ENCODE measurements around the gene ITGAL.
"Not testable (repeated sequence)": the region's sequence is repeated elsewhere in the genome, so short reads cannot be mapped to it uniquely, and the experiment has no call there.

ITGAL gene

DNA sequence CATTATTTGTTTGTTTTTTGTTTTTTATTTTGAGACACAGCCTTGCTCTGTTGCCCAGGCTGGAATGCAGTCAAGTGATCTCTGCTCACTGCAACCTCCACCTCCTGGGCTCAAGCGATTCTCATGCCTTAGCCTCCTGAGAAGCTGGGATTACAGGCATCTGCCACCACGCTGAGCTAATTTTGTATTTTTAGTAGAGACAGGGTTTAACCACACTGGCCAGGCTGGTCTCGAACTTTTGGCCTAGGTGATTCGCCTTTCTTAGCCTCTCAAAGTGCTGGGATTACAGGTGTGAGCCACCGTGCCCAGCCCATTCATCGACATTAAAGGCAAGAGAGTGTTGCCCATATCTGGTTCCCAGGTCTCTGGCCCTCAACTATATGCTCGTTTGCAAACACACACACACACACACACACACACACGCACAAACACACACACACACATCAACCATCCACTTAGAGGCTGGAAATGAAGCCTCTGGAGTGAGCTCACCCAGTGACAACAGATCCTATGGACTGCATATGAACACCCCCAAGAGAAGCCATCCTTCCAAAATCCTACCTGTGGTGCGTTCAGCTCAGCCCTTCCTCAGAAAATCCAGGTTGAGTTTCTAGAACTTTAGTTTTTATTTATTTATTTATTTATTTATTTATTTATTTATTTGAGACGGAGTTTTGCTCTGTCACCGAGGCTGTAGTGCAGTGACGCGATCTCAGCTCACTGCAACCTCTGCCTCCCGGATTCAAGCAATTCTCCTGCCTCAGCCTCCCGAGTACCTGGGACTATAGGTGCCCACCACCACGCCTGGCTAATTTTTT is 14.6 kb upstream of the ITGAL start:
- DNase-seq, result no peak

DNA sequence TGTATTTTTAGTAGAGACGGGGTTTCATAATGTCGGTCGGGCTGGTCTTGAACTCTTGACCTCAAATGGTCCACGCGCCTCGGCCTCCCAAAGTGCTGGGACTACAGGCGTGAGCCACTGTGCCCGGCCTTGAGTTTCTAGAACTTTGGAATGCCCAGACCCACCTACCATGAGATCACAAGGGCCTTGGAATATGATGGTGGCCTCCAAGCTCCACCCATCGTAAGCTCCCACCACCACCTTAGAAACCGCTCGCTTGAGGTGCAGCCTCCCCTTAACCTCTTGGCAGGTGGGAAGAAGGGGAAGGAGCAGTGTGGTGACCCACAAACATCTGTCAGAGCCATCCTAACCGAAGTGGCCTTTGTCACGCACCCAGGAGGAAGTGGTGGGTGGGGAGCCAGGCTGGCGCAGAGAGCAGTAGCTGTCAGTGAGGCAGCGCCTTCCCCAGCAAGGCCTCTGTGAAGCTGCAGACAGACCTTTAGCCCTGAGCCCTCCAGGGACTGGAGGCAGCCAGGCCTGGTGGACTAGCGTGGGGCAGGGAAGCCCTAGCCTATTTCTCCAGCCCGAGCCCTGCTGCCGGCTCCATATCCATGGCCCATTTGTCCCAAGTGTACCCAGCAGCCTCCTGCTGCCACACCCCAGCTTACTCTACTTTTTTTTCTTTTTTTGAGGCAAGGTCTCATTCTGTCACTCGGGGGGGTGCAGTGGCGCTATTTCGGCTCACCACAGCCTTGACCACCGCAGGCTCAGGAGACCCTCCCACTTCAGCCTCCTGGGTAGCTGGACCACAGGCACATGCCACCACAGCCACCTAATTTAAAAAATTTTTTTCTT is 13.8 kb upstream of the ITGAL start:
- DNase-seq, result no peak

DNA sequence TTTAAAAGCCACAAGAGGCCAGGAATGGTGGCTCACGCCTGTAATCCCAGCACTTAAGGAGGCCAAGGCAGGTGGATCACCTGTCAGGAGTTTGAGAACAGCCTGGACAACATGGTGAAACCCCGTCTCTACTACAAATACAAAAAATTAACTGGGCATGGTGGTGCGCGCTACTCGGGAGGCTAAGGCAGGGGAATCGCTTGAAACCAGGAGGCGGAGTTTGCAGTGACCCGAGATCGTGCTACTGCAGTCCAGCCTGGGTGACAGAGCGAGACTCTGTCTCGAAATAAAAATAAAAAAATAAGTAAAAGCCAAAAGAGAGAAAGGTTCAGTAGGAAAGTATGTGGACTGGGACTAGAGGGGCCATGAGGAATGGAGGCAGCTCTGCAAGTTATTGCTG is 13.1 kb upstream of the ITGAL start:
- DNase-seq, result no peak

DNA sequence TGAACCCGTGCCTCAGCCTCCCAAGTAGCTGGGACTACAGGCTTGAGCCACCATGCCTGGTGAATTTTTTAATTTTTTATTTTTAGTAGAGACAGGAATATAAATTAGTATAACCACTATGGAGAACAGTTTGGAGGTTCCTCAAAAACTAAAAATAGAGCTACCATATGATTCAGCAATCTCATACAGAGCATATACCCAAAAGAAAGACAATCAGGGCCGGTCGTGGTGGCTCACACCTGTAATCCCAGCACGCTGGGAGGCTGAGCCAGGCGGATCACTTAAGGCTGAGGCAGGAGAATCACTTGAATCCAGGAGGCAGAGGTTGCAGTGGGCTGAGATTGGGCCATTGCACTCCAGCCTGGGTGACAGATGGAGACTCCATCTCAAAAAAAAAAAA is 11.1 kb upstream of the ITGAL start:
- DNase-seq, result not testable (repeated sequence)

DNA sequence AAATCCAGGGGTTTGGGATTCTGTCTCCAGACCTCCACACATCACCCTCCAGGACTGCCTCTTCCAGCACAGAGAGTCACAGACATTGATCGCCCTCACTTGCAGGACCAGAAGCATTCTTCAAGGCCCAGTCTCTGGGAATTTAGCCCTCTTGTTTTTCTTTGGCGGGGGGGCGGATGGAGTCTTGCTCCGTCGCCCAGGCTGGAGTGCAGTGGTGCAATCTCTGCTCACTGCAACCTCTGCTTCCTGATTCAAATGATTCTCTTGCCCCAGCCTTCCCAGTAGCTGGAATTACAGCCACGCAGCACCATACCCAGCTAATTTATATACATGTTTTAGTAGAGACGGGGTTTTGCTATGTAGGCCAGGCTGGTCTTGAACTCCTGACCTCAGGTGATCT is 8.5 kb upstream of the ITGAL start:
- no peak for DNase-seq

DNA sequence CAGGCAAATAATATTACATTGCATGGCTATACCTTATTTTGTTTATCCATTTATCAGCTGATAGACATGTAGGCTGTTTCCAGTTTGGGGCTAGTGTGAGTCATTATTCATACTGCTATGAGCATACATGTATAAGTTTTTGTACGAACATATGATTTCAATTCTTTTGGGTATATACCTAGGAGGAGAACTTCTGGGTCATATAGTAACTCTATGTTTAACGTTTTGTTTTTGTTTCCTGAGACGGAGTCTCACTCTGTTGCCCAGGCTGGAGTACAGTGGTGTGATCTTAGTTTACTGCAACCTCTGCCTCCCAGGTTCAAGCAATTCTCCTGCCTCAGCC is 2.4 kb upstream of the ITGAL start:
- DNase-seq, result no peak

DNA sequence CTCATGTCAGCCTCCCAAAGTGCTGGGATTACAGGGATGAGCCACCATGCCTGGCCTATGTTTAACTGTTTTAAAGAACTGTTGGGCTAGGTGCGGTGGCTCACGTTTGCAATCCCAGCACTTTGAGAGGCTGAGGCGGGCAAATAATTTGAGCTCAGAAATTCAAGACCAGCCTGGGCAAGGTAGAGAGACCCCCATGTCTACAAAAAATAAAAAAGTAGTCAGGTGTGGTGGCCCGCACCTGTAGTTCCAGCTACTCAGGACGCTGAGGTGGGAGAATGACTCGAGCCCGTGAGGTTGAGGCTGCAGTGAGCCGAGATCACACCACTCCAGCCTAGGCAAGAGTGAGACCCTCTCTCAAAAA is 1.9 kb upstream of the ITGAL start:
- DNase-seq, result no peak

DNA sequence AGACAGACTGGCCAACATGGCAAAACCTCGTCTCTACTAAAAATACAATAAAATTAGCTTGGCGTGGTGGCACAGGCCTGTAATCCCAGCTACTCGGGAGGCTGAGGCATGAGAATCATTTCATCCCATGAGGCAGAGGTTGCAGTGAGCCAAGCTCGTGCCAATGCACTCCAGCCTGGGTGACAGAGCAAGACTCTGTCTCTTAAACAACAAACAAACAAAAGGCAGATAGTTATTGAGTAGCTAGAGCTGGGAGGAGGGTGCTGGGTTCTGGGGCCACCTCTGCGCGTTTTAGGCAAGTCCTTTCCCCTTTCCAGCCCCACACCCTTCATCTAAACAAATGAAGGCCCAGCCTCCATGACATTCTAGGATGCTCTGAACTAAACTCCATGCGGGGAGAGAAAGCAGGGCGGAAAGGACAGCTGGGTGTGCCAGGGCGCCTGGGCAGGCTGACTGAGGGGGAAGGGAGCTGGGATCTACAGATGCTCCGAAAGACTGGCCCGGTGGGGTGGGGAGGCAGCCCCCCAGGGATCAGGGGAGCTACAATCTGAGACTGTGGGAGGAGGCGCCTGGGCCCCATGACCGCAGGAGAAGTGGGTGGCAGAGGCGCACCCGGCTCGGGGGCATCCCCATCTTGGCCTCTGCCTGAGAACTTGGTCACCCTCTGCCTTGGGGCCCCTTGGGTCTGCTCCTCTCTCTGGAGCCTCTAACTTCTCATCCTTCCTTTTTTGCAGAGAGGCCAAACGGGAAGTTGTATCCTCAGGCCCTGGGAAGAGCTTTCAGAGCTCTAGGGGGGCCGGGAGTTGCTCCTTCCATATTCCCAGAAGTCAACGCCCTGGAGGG is 910 bp downstream of the ITGAL start:
- no peak for DNase-seq

DNA sequence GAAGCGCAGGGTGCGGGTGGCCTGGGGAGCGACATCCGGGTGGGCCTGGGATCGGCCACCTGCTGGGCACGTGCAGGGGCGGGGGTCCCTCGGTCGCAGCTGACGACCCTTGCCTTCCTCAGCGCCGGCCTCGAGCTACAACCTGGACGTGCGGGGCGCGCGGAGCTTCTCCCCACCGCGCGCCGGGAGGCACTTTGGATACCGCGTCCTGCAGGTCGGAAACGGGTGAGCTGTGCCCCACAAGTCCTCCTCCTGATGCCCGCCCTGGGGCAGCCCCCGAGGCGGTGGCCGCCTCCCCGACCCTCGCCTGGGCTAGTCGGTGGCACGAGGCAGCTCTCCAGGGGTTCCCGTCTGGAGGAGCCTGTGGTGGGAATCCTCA is 1.5 kb downstream of the ITGAL start:
- no peak for DNase-seq

DNA sequence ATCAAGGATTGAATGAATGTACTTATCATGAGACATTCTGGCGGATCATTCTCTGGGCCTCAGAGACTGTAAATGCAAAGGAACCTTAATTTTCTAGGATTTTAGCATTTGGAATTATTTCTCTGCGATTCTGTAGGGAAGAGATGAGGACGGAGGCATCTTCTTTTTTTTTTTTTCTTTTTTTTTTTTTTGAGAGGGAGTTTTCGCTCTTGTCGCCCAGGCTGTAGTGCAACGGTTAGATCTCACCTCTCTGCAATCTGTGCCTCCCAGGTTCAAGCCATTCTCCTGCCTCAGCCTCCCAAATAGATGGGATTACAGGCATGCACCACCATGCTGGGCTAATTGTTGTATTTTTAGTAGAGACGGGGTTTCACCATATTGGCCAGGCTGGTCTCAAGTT is 2.1 kb downstream of the ITGAL start:
- DNase-seq, result no peak

DNA sequence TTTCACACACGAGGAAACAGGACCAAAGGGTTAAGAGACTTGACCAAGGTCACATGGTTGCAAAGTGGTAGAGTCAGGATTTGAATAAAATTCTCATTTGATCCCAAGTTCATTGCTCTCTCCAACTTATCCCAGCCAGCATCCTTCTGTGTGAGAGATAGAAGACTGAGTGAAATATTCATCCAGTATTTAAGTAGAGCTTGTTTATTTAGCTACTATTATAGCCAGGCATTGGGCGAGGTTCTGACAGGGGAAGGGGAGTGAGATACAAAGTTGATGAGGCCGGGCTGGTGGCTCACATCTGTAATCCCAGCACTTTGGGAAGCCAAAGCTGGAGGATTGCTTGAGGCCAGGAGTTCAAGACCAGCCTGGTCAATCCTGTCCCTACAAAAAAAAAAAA is 4.4 kb downstream of the ITGAL start:
- DNase-seq, result no peak

DNA sequence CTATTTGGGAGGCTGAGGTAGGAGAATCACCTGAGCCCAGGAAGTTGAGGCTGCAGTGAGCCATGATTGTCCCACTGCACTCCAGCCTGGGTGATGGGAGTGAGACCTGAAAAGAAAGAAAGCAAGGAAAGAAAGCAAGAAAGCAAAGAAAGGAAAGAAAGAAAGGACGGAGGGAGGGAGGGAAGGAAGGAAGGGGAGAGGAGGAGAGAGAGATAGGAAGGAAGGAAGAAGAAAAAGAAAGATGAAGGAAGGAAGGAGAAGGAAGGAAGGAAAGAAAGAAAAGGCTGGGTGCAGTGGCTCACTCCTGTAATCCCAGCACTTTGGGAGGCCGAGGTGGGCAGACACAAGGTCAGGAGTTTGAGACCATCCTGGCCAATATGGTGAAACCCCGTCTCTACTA is 5.2 kb downstream of the ITGAL start:
- DNase-seq, result not testable (repeated sequence)

DNA sequence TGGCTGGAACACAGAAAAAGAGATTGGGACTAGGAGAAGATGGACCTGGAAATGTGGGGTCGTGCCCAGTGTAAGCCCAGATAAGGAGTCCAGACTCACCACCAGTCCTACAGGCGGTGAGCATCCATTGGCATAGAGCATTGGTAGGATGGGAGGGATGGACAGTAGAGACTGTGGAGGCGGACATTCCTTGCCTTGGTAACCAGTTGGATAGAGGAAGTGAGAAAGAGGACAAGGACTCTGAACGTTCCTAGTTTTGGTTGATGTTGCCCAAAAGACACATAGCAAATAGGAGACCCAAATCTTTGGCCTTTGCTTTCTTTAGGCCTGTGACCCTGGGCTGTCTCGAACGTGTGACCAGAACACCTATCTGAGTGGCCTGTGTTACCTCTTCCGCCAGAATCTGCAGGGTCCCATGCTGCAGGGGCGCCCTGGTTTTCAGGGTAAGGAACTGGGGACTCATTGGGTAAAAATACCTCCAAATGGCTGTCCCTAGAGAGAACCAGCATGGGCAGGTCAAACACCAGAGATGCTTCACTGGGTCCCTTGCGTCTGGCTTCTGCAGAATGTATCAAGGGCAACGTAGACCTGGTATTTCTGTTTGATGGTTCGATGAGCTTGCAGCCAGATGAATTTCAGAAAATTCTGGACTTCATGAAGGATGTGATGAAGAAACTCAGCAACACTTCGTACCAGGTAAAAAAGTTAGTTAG is 6.4 kb downstream of the ITGAL start:
- DNase-seq, result no peak

DNA sequence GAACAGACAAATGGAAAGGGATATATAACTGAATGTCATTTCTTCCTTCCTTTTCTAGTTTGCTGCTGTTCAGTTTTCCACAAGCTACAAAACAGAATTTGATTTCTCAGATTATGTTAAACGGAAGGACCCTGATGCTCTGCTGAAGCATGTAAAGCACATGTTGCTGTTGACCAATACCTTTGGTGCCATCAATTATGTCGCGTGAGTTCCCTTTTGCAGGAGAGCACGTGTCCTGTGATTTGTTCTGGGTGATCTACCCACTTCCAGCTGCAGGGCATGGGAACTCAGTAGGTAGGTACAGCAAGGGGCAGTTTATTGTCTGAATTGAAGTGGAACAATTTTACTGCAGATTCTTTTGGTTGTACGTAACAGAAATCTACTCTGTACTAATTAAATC is 8.8 kb downstream of the ITGAL start:
- DNase-seq, result no peak

DNA sequence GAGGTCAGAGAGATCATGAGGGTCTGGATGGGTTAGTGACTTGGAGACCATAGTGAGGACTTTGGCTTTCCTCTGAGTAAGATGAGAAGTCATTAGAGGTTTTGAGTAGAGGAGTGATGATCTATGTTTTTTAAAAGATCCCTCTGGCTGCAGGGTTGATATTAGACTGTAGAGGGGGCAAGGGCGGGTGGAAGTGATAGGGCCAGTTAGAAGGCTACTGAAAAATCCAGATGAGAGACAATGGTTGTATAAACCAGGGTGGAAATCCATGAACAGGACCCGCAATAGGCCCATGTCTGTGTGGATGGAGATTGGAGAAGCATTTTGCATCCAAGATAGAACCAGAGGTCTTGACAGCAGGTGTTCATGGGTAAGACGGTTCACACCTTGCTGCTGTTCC is 9.8 kb downstream of the ITGAL start:
- DNase-seq, result no peak

DNA sequence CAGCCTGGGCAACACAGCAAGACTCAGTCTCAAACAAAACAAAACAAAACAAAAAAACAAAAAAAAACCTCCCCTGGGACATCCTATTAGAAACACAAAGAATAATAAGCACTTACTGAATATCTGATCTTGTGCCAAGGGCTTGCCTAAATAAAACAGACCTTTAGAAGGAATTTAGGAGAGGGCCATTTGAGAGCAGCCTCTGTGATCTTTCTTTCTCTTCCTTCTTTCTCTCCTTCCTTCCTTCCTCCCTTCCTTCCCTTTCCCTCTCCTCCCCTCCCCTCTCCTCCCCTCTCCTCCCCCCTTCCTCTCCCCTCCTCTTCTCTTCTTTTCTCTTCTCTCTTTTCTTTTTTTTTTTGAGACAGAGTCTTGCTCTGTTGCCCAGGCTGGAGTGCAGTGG is 12.3 kb downstream of the ITGAL start:
- DNase-seq, result no peak

DNA sequence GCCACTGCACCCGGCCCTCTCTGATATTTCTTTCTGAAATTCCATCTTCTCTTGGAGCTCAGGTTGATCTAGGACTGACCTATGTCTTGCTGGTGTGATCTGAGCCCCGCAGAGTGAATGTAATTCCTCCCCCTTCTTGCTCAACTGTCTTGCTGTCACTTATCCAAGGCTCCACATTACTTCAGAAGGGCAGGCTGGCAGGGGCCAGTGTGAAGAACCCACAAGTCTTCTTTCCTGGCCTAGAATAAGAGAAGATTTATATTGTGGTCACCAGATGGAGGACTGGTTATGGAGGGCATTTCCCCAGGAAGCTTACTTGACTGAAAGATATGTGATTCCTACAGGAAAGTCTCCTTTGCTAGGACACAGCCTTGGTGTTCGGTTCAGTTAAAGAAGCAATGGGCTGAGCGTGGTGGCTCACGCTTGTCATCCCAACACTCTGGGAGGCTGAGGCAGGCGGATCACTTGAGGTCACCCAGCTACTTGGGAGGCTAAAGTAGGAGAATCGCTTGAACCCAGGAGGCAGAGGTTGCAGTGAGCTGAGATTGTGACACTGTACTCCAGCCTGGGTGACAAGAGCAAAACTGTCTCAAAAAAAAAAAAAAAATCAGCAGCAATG is 13.4 kb downstream of the ITGAL start:
- DNase-seq, result no peak

DNA sequence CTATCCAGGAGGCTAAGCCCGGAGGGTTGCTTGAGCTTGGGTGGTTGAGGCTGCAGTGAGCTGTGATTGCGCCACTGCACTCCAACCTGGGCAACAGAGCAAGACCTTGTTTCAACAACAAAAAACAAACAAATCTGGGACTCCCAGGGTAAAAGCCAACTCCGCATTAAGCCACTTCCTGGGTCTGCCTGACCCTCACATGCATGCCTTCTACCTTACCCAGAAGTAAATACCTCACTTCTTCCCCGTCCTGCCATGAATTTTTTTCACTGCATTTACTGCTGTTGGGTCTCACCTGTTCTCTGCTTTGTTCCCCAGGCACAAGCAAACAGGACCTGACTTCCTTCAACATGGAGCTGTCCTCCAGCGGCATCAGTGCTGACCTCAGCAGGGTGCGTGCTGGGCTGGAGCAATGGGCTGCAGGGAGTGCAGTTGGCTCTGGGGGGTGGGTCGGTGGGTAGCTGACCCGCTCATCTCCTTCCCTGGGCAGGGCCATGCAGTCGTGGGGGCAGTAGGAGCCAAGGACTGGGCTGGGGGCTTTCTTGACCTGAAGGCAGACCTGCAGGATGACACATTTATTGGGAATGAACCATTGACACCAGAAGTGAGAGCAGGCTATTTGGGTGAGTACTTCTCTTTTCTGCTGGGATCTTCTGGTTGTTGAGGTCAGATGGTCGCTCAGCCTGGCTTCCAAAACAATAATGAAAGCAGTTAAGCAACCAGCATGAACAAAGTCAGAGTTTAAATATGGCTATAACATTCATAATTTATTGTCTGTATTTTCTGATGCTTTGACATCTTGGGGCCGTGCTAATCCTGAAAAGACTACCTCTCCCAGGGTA is 16.4 kb downstream of the ITGAL start:
- DNase-seq, result no peak

DNA sequence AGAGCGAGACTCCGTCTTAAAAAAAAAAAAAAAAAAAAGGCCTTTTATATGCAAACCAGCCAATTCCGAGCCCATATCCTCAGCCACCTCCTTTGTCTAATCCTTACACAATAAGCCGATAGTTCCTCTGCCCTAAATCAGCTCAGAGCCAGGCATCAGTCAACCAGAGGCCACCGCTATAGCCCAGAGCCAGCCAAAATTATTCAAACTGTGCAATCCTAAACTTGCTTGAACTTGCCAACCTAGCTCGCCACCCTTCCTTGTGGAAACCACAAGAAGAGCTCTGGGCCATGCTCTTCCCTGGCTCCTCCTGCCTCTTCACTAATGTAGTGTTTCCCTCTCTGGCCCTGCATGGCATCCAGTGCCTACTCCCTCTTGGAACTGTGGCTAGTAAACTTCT is 17.7 kb downstream of the ITGAL start:
- no peak for DNase-seq

DNA sequence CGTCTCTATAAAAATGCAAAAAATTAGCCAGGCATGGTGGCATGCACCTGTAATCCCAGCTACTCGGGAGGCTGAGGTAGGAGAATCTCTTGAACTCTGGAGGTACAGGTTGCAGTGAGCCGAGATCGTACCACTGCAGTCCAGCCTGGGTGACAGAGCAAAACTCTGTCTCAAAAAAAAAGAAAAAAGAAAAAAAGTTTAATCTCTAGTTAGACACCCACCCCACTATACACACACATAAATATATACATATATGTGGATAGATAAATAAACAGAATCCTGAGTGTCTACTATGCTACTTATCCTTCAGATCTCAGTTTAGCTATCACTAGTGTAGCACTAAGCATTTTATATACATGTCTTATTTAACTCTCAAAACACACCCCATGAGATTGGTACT is 18.7 kb downstream of the ITGAL start:
- no peak for DNase-seq

DNA sequence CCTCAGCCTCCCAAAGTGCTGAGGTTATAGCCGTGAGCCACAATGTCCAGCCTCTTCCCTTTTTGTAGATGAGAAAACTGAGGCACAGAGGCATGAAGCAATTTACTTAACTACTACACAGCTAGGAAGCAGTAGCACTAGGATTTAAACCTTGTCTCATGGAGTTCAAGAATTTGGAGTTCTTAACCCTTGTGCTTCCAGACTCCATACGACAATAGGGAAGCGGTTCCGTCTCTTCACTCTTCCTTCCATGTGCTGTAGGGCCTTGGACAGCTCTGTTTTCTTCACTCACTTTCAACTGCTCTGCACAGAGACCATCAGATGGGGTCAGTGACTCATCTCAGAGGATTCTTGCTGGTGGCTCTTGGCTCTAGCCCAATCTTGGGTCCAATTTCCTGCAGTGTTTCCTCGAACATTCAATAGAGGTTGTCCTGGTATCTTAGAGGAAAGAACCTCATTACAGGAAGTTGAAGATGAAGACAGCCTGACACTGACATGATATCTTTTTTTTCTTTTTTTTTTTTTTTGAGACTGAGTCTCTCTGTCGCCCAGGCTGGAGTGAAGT is 19.3 kb downstream of the ITGAL start:
- no peak for DNase-seq

Measured in NCI-H510A treated with DMSO at 0.1 percent for 48 hours (cell line).